Colonic mucosa (tissue), 4 donors: ENCODE results near the gene SLC6A19. TPM values are rescaled to one million over a fixed set of nuclear protein-coding genes. Genes with fewer than 3 reads are reported as not detected.

Experiments
- DNase-seq: peaks from one replicate; pipeline ENCODE4 v3.0.0-alpha.2; 2020
- H3K27ac ChIP-seq: fragments of 200-600 bp; one replicate; pipeline ENCODE4 v1.8.0; 2021
- H3K27me3 ChIP-seq: fragments of 200-600 bp; one replicate; pipeline ENCODE4 v1.8.0; 2021
- H3K36me3 ChIP-seq: fragments of 200-600 bp; one replicate; pipeline ENCODE4 v1.8.0; 2021
- H3K4me1 ChIP-seq: fragments of 200-600 bp; one replicate; pipeline ENCODE4 v1.8.0; 2021; ENCODE audit warnings: mild to moderate bottlenecking
- H3K4me3 ChIP-seq: fragments of 200-600 bp; one replicate; pipeline ENCODE4 v1.8.0; 2021
- H3K9ac ChIP-seq, 2 donors: one replicate each; pipeline ENCODE4 v1.7.0; 2013; ENCODE audit warnings: control low read depth in 2 of 2, low read depth in 2 of 2, low read length in 2 of 2
- H3K9me3 ChIP-seq: fragments of 200-600 bp; one replicate; pipeline ENCODE4 v1.8.0; 2021
- CTCF ChIP-seq: fragments of 200-600 bp; IDR thresholded peaks from one replicate; pipeline ENCODE4 v1.8.0; 2022; ENCODE audit warnings: antibody characterized with exemption, mild to moderate bottlenecking
- intact Hi-C: fragments of 100-400 bp; cut with DNase I; formaldehyde crosslinking; loops from one replicate; pipeline ENCODE4 v1.14.1; 2022
- total RNA-seq, 2 donors: library from RNA; stranded (reverse); fragmentation: NEBNext Ultra II Directional in 1 of 2; extraction: Animal tissue kit (Norgen Biotek cat#: 25700) in 1 of 2; gene quantifications; one replicate each; pipeline ENCODE4 v1.2.1, GENCODE V29; 2021
- donor health status: healthy.
- donor health status: DM: no; HTN: no; CAD: no.
- donor health status: DM: no; HTN: no; CAD: no.

Gene SLC6A19
- total RNA-seq, 2 donors from 2014 or later: 0.67 to 56.2 TPM

GRCh38 chr5:1268056-1268455 lies 66.7 kb downstream of the SLC6A19 start:
- intact Hi-C loops: no loop called here
- no peak for DNase-seq
- no peak for TF ChIP-seq CTCF

GRCh38 chr5:1268666-1269065 lies 67.3 kb downstream of the SLC6A19 start:
- H3K9me3 ChIP-seq: no peaks in the 10 kb centered on the region
- H3K27ac ChIP-seq: no peak overlapping the region
- no peak for TF ChIP-seq CTCF
- H3K4me3 ChIP-seq: no peak overlapping the region
- H3K36me3 ChIP-seq: no peaks in the 10 kb centered on the region
- no peak for DNase-seq
- intact Hi-C loops: no loop called here
- H3K9ac ChIP-seq: no peak overlapping the region
- H3K4me1 ChIP-seq: no peaks in the 10 kb centered on the region
- no peaks in the 10 kb centered on the region for H3K27me3 ChIP-seq

More at GRCh38 chr5:1268056-1268455, 66.7 kb downstream of the SLC6A19 start:
- Histone ChIP-seq H3K27ac (no peak overlapping the region), H3K9ac (no peak overlapping the region), H3K36me3 (no peaks in the 10 kb centered on the region), H3K4me3 (no peak overlapping the region), H3K4me1 (no peaks in the 10 kb centered on the region), H3K9me3 (no peaks in the 10 kb centered on the region), H3K27me3 (no peaks in the 10 kb centered on the region)

- DNase-seq: no peak
- H3K4me3 ChIP-seq: no peak overlapping the region
Observed at GRCh38 chr5:1270426-1270825, 69.0 kb downstream of the SLC6A19 start.

GRCh38 chr5:1270933-1271914 lies 69.8 kb downstream of the SLC6A19 start:
- Histone ChIP-seq H3K4me3 (no peak overlapping the region), H3K9ac (no peak overlapping the region), H3K36me3 (no peaks in the 10 kb centered on the region), H3K9me3 (no peaks in the 10 kb centered on the region), H3K27me3 (no peaks in the 10 kb centered on the region), H3K4me1 (no peaks in the 10 kb centered on the region), H3K27ac (no peak overlapping the region)
- TF ChIP-seq CTCF: no peak
- DNase-seq: no peak
- intact Hi-C loops: no loop called here

More at GRCh38 chr5:1270426-1270825, 69.0 kb downstream of the SLC6A19 start:
- TF ChIP-seq CTCF: no peak
- Histone ChIP-seq H3K4me1 (no peaks in the 10 kb centered on the region), H3K27me3 (no peaks in the 10 kb centered on the region), H3K36me3 (no peaks in the 10 kb centered on the region), H3K27ac (no peak overlapping the region), H3K9me3 (no peaks in the 10 kb centered on the region), H3K9ac (no peak overlapping the region)
- intact Hi-C loops: no loop called here

GRCh38 chr5:1272201-1272600 lies 70.8 kb downstream of the SLC6A19 start:
- intact Hi-C loops: no loop called here
- no peaks in the 10 kb centered on the region for H3K36me3 ChIP-seq
- DNase-seq: no peak
- no peaks in the 10 kb centered on the region for H3K4me1 ChIP-seq
- no peaks in the 10 kb centered on the region for H3K27me3 ChIP-seq
- H3K9me3 ChIP-seq: no peaks in the 10 kb centered on the region
- H3K9ac ChIP-seq: no peak overlapping the region
- TF ChIP-seq CTCF: no peak
- H3K27ac ChIP-seq: no peak overlapping the region
- no peak overlapping the region for H3K4me3 ChIP-seq
